ENCODE data around the gene KHDC4. TPM values are rescaled to one million over a fixed set of nuclear protein-coding genes. Genes with fewer than 3 reads are reported as not detected.

KHDC4 gene
- total RNA-seq, 4 donors from 2014 or later, result 18.2 to 46.3 (median 26.3) TPM

DNA sequence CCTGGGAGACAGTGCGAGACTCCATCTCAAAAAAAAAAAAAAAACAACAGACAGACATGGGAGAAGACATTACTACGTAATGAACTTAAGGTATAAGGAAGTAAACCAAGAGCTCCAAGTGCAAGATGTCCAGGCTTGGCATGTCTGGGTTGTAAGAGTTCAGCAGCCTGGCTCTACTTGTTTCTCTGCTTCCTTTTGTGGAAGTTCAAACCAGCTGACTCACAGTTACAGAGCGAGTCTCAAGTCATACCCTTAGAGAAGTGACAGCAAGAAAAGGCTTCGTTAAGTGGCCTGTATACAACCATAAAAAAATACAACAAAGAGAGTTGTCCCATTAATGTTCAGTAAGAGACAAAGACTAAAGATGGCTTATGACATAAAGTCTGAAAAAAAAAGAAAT, 24.3 kb downstream of the KHDC4 start:
- Histone ChIP-seq H3K9me3 (no peaks in the 10 kb centered on the region), H3K27me3 (no peaks in the 10 kb centered on the region), H3K4me3 (peak overlapping the region in 3 of 4 donors; percentile 73 to 99 (median 85)), H3K36me3 (peaks cover 0 to 72% of the 10 kb centered on the region in 2 donors), H3K4me1 (peaks cover 8 to 16% of the 10 kb centered on the region in 2 donors), H3K27ac (peak overlapping the region; percentile 89 to 96 (median 93))
- TF ChIP-seq, protein P1, sequence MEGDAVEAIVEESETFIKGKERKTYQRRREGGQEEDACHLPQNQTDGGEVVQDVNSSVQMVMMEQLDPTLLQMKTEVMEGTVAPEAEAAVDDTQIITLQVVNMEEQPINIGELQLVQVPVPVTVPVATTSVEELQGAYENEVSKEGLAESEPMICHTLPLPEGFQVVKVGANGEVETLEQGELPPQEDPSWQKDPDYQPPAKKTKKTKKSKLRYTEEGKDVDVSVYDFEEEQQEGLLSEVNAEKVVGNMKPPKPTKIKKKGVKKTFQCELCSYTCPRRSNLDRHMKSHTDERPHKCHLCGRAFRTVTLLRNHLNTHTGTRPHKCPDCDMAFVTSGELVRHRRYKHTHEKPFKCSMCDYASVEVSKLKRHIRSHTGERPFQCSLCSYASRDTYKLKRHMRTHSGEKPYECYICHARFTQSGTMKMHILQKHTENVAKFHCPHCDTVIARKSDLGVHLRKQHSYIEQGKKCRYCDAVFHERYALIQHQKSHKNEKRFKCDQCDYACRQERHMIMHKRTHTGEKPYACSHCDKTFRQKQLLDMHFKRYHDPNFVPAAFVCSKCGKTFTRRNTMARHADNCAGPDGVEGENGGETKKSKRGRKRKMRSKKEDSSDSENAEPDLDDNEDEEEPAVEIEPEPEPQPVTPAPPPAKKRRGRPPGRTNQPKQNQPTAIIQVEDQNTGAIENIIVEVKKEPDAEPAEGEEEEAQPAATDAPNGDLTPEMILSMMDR (IDR thresholded peaks at IDR 0.05 in 4 of 5, conservative IDR thresholded peaks at IDR 0.05 in 1 of 5), result no peak
- TF ChIP-seq POLR2A (IDR thresholded peaks at IDR 0.05), result no peak
- in situ Hi-C loops (cut with MboI; ENCODE audit: low sequenced_read_pairs in 4 of 4), result no loop called here
- no peak for DNase-seq
- intact Hi-C loops (cut with DNase I; ENCODE audit: low total_unique reads), result loop anchor here (2.0 kb wide), 2 partner anchors 51 to 165 kb away; partner anchors contain the start of gene SYT11
- ATAC-seq, result no peak

DNA sequence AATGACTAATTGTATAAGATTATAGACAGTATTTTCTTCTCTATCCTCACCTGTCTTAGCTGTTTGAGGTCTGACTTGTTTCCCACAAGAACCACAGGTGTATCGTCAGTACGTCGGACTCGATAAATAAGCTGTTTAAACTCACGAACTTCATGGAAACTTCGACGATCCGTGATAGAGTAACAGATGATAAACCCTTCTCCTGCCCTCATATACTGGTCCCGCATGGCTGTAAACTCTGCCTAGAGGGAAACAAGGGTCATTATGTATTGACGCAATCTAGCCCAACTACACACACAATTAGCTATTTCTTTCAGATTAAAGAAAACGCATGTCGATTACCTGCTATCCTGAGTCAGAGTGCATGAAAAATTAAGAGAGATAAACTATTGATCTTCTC, 30.0 kb downstream of the KHDC4 start:
- H3K4me1 ChIP-seq, result no peaks in the 10 kb centered on the region
- intact Hi-C loops (cut with DNase I; ENCODE audit: low total_unique reads) (no loop called here), in situ Hi-C loops (cut with MboI; ENCODE audit: low sequenced_read_pairs in 4 of 4) (no loop called here)
- no peaks in the 10 kb centered on the region for H3K9me3 ChIP-seq
- TF ChIP-seq, protein P1 (IDR thresholded peaks at IDR 0.05 in 4 of 5, conservative IDR thresholded peaks at IDR 0.05 in 1 of 5), result no peak
- no peak for TF ChIP-seq POLR2A (IDR thresholded peaks at IDR 0.05)
- ATAC-seq (no peak), DNase-seq (no peak)
- H3K36me3 ChIP-seq, result peaks cover 9 to 97% of the 10 kb centered on the region in 2 donors
- H3K27ac ChIP-seq, result no peak overlapping the region
- H3K27me3 ChIP-seq, result no peaks in the 10 kb centered on the region
- H3K4me3 ChIP-seq, result no peak overlapping the region

DNA sequence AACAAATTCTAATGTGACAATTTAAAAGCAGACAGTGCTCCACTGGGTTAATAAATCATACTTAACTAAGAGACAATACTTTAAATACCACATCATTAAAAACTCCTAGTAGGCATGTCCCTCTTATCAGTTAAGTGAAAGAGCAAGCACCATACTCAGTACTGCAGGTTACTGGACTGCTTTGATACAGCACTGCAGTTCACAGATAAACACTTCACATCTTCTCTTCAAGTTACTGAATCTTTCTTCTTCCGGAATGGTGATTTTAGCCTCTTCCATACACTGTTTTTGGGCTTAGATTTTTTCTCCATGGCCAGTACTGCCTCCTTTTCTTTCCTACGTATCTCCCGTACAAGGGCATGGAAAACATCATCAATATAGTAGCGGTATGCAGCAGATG, 34.1 kb downstream of the KHDC4 start:
- ATAC-seq (no peak), DNase-seq (no peak)
- H3K4me3 ChIP-seq, result no peak overlapping the region
- H3K27ac ChIP-seq, result no peak overlapping the region
- H3K36me3 ChIP-seq, result peaks cover 9 to 82% of the 10 kb centered on the region in 2 donors
- no peaks in the 10 kb centered on the region for H3K9me3 ChIP-seq
- in situ Hi-C loops (cut with MboI; ENCODE audit: low sequenced_read_pairs in 4 of 4) (no loop called here), intact Hi-C loops (cut with DNase I; ENCODE audit: low total_unique reads) (no loop called here)
- TF ChIP-seq POLR2A (IDR thresholded peaks at IDR 0.05), result no peak
- TF ChIP-seq, protein P1 (IDR thresholded peaks at IDR 0.05 in 4 of 5, conservative IDR thresholded peaks at IDR 0.05 in 1 of 5), result no peak
- no peaks in the 10 kb centered on the region for H3K27me3 ChIP-seq
- H3K4me1 ChIP-seq, result no peaks in the 10 kb centered on the region

DNA sequence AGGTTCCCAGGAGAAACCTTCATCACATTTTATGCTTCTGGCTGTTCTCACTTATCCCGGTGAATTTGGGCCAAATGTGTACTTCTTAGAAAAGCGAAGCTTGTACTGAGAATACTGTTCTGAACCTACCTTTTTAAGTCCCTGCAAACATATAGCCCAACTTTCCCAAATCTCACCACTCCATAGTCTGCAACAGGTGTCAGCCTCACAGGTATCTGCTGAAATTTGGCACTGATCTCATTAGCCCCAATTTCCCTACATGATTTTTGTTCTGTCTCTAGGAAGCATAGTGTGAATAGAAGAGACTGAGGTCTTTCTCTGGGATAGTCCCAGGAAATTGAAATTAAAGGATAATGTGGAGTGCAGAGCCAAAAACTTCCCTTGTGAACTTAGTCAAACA, 34.5 kb downstream of the KHDC4 start:
- Histone ChIP-seq H3K36me3 (peaks cover 9 to 77% of the 10 kb centered on the region in 2 donors), H3K27me3 (no peaks in the 10 kb centered on the region), H3K9me3 (no peaks in the 10 kb centered on the region), H3K4me3 (no peak overlapping the region), H3K4me1 (no peaks in the 10 kb centered on the region), H3K27ac (no peak overlapping the region)
- ATAC-seq (no peak), DNase-seq (no peak)
- intact Hi-C loops (cut with DNase I; ENCODE audit: low total_unique reads), result no loop called here
- in situ Hi-C loops (cut with MboI; ENCODE audit: low sequenced_read_pairs in 4 of 4), result no loop called here
- no peak for TF ChIP-seq POLR2A (IDR thresholded peaks at IDR 0.05)
- TF ChIP-seq, protein P1 (IDR thresholded peaks at IDR 0.05 in 4 of 5, conservative IDR thresholded peaks at IDR 0.05 in 1 of 5), result no peak

DNA sequence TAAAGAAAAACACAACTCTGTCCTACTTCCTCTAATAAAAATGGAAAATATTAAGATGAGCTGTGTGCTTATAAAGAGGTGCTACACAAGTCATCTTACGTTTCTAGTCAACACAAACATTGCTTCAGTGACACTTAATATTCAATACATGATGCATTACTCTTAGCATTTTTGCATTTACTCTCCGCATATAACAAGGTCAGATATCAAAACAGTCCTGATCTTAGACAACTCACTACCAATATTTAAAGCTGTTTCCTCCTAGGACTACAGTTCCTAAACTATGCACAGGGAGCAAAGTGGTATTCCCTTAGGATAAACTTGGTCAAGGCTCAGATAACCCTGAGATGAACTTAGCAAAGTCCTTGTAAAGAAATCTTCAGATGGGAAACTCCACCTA, 35.3 kb downstream of the KHDC4 start:
- in situ Hi-C loops (cut with MboI; ENCODE audit: low sequenced_read_pairs in 4 of 4), result no loop called here
- Histone ChIP-seq H3K4me1 (peaks cover 0 to under 1% of the 10 kb centered on the region in 2 donors), H3K36me3 (peaks cover 9 to 70% of the 10 kb centered on the region in 2 donors)

More for the DNA sequence above, 35.3 kb downstream of the KHDC4 start:
- DNase-seq, result no peak
- intact Hi-C loops (cut with DNase I; ENCODE audit: low total_unique reads), result no loop called here
- Histone ChIP-seq H3K4me3 (no peak overlapping the region), H3K27me3 (no peaks in the 10 kb centered on the region), H3K9me3 (no peaks in the 10 kb centered on the region), H3K27ac (no peak overlapping the region)
- TF ChIP-seq, protein P1 (IDR thresholded peaks at IDR 0.05 in 4 of 5, conservative IDR thresholded peaks at IDR 0.05 in 1 of 5), result no peak
- no peak for TF ChIP-seq POLR2A (IDR thresholded peaks at IDR 0.05)
- ATAC-seq, result no peak
